ENCODE measurements around the gene CDC14A.
"Not testable (repeated sequence)": the region's sequence is repeated elsewhere in the genome, so short reads cannot be mapped to it uniquely, and the experiment has no call there.

CDC14A gene

GRCh38 chr1:100395913-100396312 lies 43.6 kb downstream of the CDC14A start:
- H3K4me3 ChIP-seq (ENCODE audit: low read depth, low read length) = no peak overlapping the region
- no peaks in the 10 kb centered on the region for H3K9me3 ChIP-seq (ENCODE audit: control insufficient read depth, insufficient read depth, low read length)
- H3K27me3 ChIP-seq (ENCODE audit: control insufficient read depth, insufficient read depth, low read length) = no peaks in the 10 kb centered on the region
- H3K36me3 ChIP-seq (ENCODE audit: control insufficient read depth, insufficient read depth, low read length) = no peaks in the 10 kb centered on the region
- peaks cover 4% of the 10 kb centered on the region for H3K4me1 ChIP-seq (ENCODE audit: control insufficient read depth, insufficient read depth, low read length)
- no peak overlapping the region for H3K9ac ChIP-seq (ENCODE audit: low read depth, low read length)

- Histone ChIP-seq H3K9me3 (ENCODE audit: control insufficient read depth, insufficient read depth, low read length) (no peaks in the 10 kb centered on the region), H3K27me3 (ENCODE audit: control insufficient read depth, insufficient read depth, low read length) (no peaks in the 10 kb centered on the region), H3K4me3 (ENCODE audit: low read depth, low read length) (no peak overlapping the region), H3K4me1 (ENCODE audit: control insufficient read depth, insufficient read depth, low read length) (peaks cover 4% of the 10 kb centered on the region), H3K9ac (ENCODE audit: low read depth, low read length) (no peak overlapping the region), H3K36me3 (ENCODE audit: control insufficient read depth, insufficient read depth, low read length) (no peaks in the 10 kb centered on the region)
Measured at GRCh38 chr1:100396651-100397050, 44.3 kb downstream of the CDC14A start.

- Histone ChIP-seq H3K27me3 (ENCODE audit: control insufficient read depth, insufficient read depth, low read length) (no peaks in the 10 kb centered on the region), H3K4me3 (ENCODE audit: low read depth, low read length) (no peak overlapping the region), H3K36me3 (ENCODE audit: control insufficient read depth, insufficient read depth, low read length) (no peaks in the 10 kb centered on the region), H3K9me3 (ENCODE audit: control insufficient read depth, insufficient read depth, low read length) (no peaks in the 10 kb centered on the region), H3K4me1 (ENCODE audit: control insufficient read depth, insufficient read depth, low read length) (peaks cover 4% of the 10 kb centered on the region), H3K9ac (ENCODE audit: low read depth, low read length) (no peak overlapping the region)
Measured at GRCh38 chr1:100397681-100398080, 45.4 kb downstream of the CDC14A start.

GRCh38 chr1:100398648-100399047 lies 46.3 kb downstream of the CDC14A start:
- Histone ChIP-seq H3K27me3 (ENCODE audit: control insufficient read depth, insufficient read depth, low read length) (no peaks in the 10 kb centered on the region), H3K4me1 (ENCODE audit: control insufficient read depth, insufficient read depth, low read length) (peaks cover 4% of the 10 kb centered on the region), H3K36me3 (ENCODE audit: control insufficient read depth, insufficient read depth, low read length) (no peaks in the 10 kb centered on the region), H3K4me3 (ENCODE audit: low read depth, low read length) (no peak overlapping the region), H3K9ac (ENCODE audit: low read depth, low read length) (no peak overlapping the region), H3K9me3 (ENCODE audit: control insufficient read depth, insufficient read depth, low read length) (no peaks in the 10 kb centered on the region)

GRCh38 chr1:100400404-100400803 lies 48.1 kb downstream of the CDC14A start:
- Histone ChIP-seq H3K36me3 (ENCODE audit: control insufficient read depth, insufficient read depth, low read length) (no peaks in the 10 kb centered on the region), H3K27me3 (ENCODE audit: control insufficient read depth, insufficient read depth, low read length) (no peaks in the 10 kb centered on the region), H3K4me1 (ENCODE audit: control insufficient read depth, insufficient read depth, low read length) (peaks cover 4% of the 10 kb centered on the region), H3K9me3 (ENCODE audit: control insufficient read depth, insufficient read depth, low read length) (no peaks in the 10 kb centered on the region), H3K4me3 (ENCODE audit: low read depth, low read length) (no peak overlapping the region), H3K9ac (ENCODE audit: low read depth, low read length) (no peak overlapping the region)

- H3K36me3 ChIP-seq (ENCODE audit: control insufficient read depth, insufficient read depth, low read length) = no peaks in the 10 kb centered on the region
- H3K9ac ChIP-seq (ENCODE audit: low read depth, low read length) = no peak overlapping the region
- no peak overlapping the region for H3K4me3 ChIP-seq (ENCODE audit: low read depth, low read length)
- H3K27me3 ChIP-seq (ENCODE audit: control insufficient read depth, insufficient read depth, low read length) = no peaks in the 10 kb centered on the region
- H3K9me3 ChIP-seq (ENCODE audit: control insufficient read depth, insufficient read depth, low read length) = no peaks in the 10 kb centered on the region
- H3K4me1 ChIP-seq (ENCODE audit: control insufficient read depth, insufficient read depth, low read length) = peaks cover 4% of the 10 kb centered on the region
Measured at GRCh38 chr1:100404821-100405220, 52.5 kb downstream of the CDC14A start.

- not testable (repeated sequence) for H3K4me1 ChIP-seq (ENCODE audit: control insufficient read depth, insufficient read depth, low read length); H3K27me3 ChIP-seq (ENCODE audit: control insufficient read depth, insufficient read depth, low read length); H3K4me3 ChIP-seq (ENCODE audit: low read depth, low read length); H3K36me3 ChIP-seq (ENCODE audit: control insufficient read depth, insufficient read depth, low read length); H3K9me3 ChIP-seq (ENCODE audit: control insufficient read depth, insufficient read depth, low read length); H3K9ac ChIP-seq (ENCODE audit: low read depth, low read length)
Measured at GRCh38 chr1:100405902-100406301, 53.6 kb downstream of the CDC14A start.

- H3K27me3 ChIP-seq (ENCODE audit: control insufficient read depth, insufficient read depth, low read length); H3K9ac ChIP-seq (ENCODE audit: low read depth, low read length); H3K36me3 ChIP-seq (ENCODE audit: control insufficient read depth, insufficient read depth, low read length); H3K9me3 ChIP-seq (ENCODE audit: control insufficient read depth, insufficient read depth, low read length); H3K4me1 ChIP-seq (ENCODE audit: control insufficient read depth, insufficient read depth, low read length); H3K4me3 ChIP-seq (ENCODE audit: low read depth, low read length): not testable (repeated sequence)
Measured at GRCh38 chr1:100407390-100407789, 55.1 kb downstream of the CDC14A start.

- Histone ChIP-seq H3K4me1 (ENCODE audit: control insufficient read depth, insufficient read depth, low read length) (peaks cover 5% of the 10 kb centered on the region), H3K36me3 (ENCODE audit: control insufficient read depth, insufficient read depth, low read length) (no peaks in the 10 kb centered on the region), H3K4me3 (ENCODE audit: low read depth, low read length) (no peak overlapping the region), H3K9me3 (ENCODE audit: control insufficient read depth, insufficient read depth, low read length) (no peaks in the 10 kb centered on the region), H3K27me3 (ENCODE audit: control insufficient read depth, insufficient read depth, low read length) (no peaks in the 10 kb centered on the region), H3K9ac (ENCODE audit: low read depth, low read length) (peak overlapping the region; percentile 16)
Measured at GRCh38 chr1:100411019-100411418, 58.7 kb downstream of the CDC14A start.

- Histone ChIP-seq H3K36me3 (ENCODE audit: control insufficient read depth, insufficient read depth, low read length) (no peaks in the 10 kb centered on the region), H3K27me3 (ENCODE audit: control insufficient read depth, insufficient read depth, low read length) (no peaks in the 10 kb centered on the region), H3K9ac (ENCODE audit: low read depth, low read length) (no peak overlapping the region), H3K9me3 (ENCODE audit: control insufficient read depth, insufficient read depth, low read length) (no peaks in the 10 kb centered on the region), H3K4me3 (ENCODE audit: low read depth, low read length) (no peak overlapping the region), H3K4me1 (ENCODE audit: control insufficient read depth, insufficient read depth, low read length) (peaks cover 5% of the 10 kb centered on the region)
Measured at GRCh38 chr1:100411574-100411973, 59.3 kb downstream of the CDC14A start.

- no peak overlapping the region for H3K9ac ChIP-seq (ENCODE audit: low read depth, low read length)
- H3K27me3 ChIP-seq (ENCODE audit: control insufficient read depth, insufficient read depth, low read length) = no peaks in the 10 kb centered on the region
- H3K9me3 ChIP-seq (ENCODE audit: control insufficient read depth, insufficient read depth, low read length) = no peaks in the 10 kb centered on the region
- H3K36me3 ChIP-seq (ENCODE audit: control insufficient read depth, insufficient read depth, low read length) = no peaks in the 10 kb centered on the region
- no peak overlapping the region for H3K4me3 ChIP-seq (ENCODE audit: low read depth, low read length)
- peaks cover 5% of the 10 kb centered on the region for H3K4me1 ChIP-seq (ENCODE audit: control insufficient read depth, insufficient read depth, low read length)
Measured at GRCh38 chr1:100413035-100413434, 60.7 kb downstream of the CDC14A start.

GRCh38 chr1:100414693-100415497 lies 62.6 kb downstream of the CDC14A start:
- Histone ChIP-seq H3K9ac (ENCODE audit: low read depth, low read length) (no peak overlapping the region), H3K4me1 (ENCODE audit: control insufficient read depth, insufficient read depth, low read length) (peaks cover 5% of the 10 kb centered on the region), H3K9me3 (ENCODE audit: control insufficient read depth, insufficient read depth, low read length) (no peaks in the 10 kb centered on the region), H3K27me3 (ENCODE audit: control insufficient read depth, insufficient read depth, low read length) (no peaks in the 10 kb centered on the region), H3K36me3 (ENCODE audit: control insufficient read depth, insufficient read depth, low read length) (no peaks in the 10 kb centered on the region), H3K4me3 (ENCODE audit: low read depth, low read length) (no peak overlapping the region)
